ENCODE measurements around the gene PLAC8L1.

GRCh38 chr5:146073239-146073900 is 32.0 kb downstream of the PLAC8L1 start:
- no peak for TF ChIP-seq CTCF (conservative IDR thresholded peaks at IDR 0.05; ENCODE audit: low read depth, low read length)
- TF ChIP-seq POLR2A (IDR thresholded peaks at IDR 0.05; ENCODE audit: low read depth, low read length), result no peak
- TF ChIP-seq MXI1 (IDR thresholded peaks at IDR 0.05; ENCODE audit: borderline replicate concordance, low read depth, low read length), result no peak
- no peak for TF ChIP-seq USF2 (IDR thresholded peaks at IDR 0.05; ENCODE audit: low read depth, low read length)
- no peak for TF ChIP-seq RCOR1 (IDR thresholded peaks at IDR 0.05; ENCODE audit: insufficient replicate concordance, low read length)
- TF ChIP-seq MAFK (IDR thresholded peaks at IDR 0.05; ENCODE audit: low read depth, low read length), result no peak
- no peak for TF ChIP-seq FOS (IDR thresholded peaks at IDR 0.05; ENCODE audit: low read depth, low read length)
- TF ChIP-seq SMC3 (IDR thresholded peaks at IDR 0.05; ENCODE audit: low read depth, low read length), result no peak
- no peak for TF ChIP-seq RAD21 (IDR thresholded peaks at IDR 0.05; ENCODE audit: low read length)
- no peak for TF ChIP-seq ELK1 (IDR thresholded peaks at IDR 0.05; ENCODE audit: borderline replicate concordance, low read depth, low read length)
- TF ChIP-seq CEBPB (IDR thresholded peaks at IDR 0.05; ENCODE audit: low read depth, low read length), result no peak
- no peak for TF ChIP-seq BHLHE40 (IDR thresholded peaks at IDR 0.05; ENCODE audit: low read depth, low read length)

Measured in IMR-90 (cell line).